Measurements from ENCODE around the gene ABO.

- TF ChIP-seq CTCF (IDR thresholded peaks at IDR 0.05; ENCODE audit: low read depth, low read length, poor library complexity, severe bottlenecking) (no peak), EZH2phosphoT487 (IDR thresholded peaks at IDR 0.05; ENCODE audit: borderline replicate concordance, low read length) (no peak)
These were observed 49.6 kb downstream of the ABO start for GRCh38 chr9:133225171-133226011.

Data from DOHH2 (cell line).